Immature natural killer cell (primary cell): ENCODE results near the gene ZNF157. TPM values are rescaled to one million over a fixed set of nuclear protein-coding genes. Genes with fewer than 3 reads are reported as not detected.
A peak's percentile ranks its signal among the peaks of the same experiment; 100 is the strongest.
"Not testable (repeated sequence)": the region's sequence is repeated elsewhere in the genome, so short reads cannot be mapped to it uniquely, and the experiment has no call there.

Experiments used
- DNase-seq, 3 donors: peaks; one replicate each; pipeline ENCODE4 v3.0.0; 2022; ENCODE audit warnings: mixed read lengths in 1 of 3
- H3K27ac Mint-ChIP-seq, 6 donors: one replicate each; pipeline ENCODE4 v1.8.0; 2020; ENCODE audit warnings: mixed read lengths in 6 of 6, mild to moderate bottlenecking in 5 of 6, inconsistent platforms in 4 of 6, moderate library complexity in 3 of 6
- H3K27me3 Mint-ChIP-seq, 3 donors: one replicate each; pipeline ENCODE4 v1.8.0; 2020 to 2021; ENCODE audit warnings: low read depth in 3 of 3, mild to moderate bottlenecking in 3 of 3, mixed read lengths in 3 of 3, moderate library complexity in 3 of 3, inconsistent platforms in 1 of 3
- H3K36me3 Mint-ChIP-seq, 3 donors: one replicate each; pipeline ENCODE4 v1.8.0; 2020; ENCODE audit warnings: mixed read lengths in 3 of 3, inconsistent platforms in 2 of 3, mild to moderate bottlenecking in 2 of 3
- H3K4me1 Mint-ChIP-seq, 2 donors: one replicate each; pipeline ENCODE4 v1.8.0; 2020; ENCODE audit warnings: inconsistent platforms in 2 of 2, mild to moderate bottlenecking in 2 of 2, mixed read lengths in 2 of 2, moderate library complexity in 1 of 2
- H3K4me3 Mint-ChIP-seq, 5 donors: one replicate each; pipeline ENCODE4 v1.8.0; 2020; ENCODE audit warnings: mild to moderate bottlenecking in 5 of 5, mixed read lengths in 5 of 5, inconsistent platforms in 3 of 5, moderate library complexity in 3 of 5
- H3K9me3 Mint-ChIP-seq, 6 donors: one replicate each; pipeline ENCODE4 v1.8.0; 2020; ENCODE audit warnings: mild to moderate bottlenecking in 6 of 6, mixed read lengths in 6 of 6, inconsistent platforms in 4 of 6, moderate library complexity in 3 of 6
- polyA plus RNA-seq, 3 donors: library from polyadenylated mRNA; unstranded; fragments of 300-500 nt; fragmentation: Illumina TruSeq; gene quantifications; one replicate each; pipeline ENCODE4 v1.2.3, GENCODE V29; 2021

ZNF157 gene
- polyA plus RNA-seq, 3 donors from 2014 or later = not detected

DNA sequence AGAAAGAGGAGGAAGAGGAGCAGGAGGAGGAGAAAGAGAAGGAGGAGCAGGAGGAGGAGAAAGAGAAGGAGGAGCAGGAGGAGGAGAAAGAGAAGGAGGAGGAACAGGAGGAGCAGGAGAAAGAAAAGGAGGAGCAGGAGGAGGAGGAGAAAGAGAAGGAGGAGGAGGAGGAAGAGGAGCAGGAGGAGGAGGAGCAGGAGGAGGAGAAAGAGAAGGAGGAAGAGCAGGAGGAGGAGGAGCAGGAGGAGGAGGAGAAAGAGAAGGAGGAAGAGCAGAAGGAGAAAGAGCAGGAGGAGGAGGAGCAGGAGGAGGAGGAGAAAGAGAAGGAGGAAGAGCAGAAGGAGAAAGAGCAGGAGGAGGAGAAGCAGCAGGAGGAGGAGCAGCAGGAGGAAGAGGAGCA is 10.5 kb downstream of the ZNF157 start:
- H3K27ac Mint-ChIP-seq = peak overlapping the region in 4 of 6 donors; percentile 28 to 50 (median 40)
- H3K9me3 Mint-ChIP-seq, H3K36me3 Mint-ChIP-seq, DNase-seq: not testable (repeated sequence)
- peak overlapping the region; percentile 30 to 76 (median 57) for H3K4me3 Mint-ChIP-seq
- peaks cover 15 to 19% of the 10 kb centered on the region in 2 donors for H3K4me1 Mint-ChIP-seq
- peaks cover 0 to 10% (median 4%) of the 10 kb centered on the region in 3 donors for H3K27me3 Mint-ChIP-seq

DNA sequence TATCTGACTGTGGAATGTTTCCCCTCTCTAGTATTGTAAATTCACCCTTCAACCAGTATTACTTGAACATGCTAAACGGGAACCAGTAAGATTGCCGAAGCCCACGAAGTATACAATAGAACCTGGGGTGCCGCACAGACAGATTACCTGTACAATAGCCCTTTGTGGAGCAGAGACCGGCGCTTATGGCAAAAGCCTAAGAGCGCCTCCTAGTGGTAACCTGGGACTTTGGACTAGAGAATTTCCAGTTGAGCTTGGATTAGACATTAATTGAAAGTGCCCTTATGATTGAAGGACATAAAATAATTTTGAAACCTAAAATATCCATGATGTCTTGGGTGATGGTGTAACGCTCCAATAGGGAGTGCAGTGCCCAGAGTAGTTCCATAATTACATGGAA is 14.1 kb downstream of the ZNF157 start:
- H3K4me3 Mint-ChIP-seq = no peak overlapping the region

DNA sequence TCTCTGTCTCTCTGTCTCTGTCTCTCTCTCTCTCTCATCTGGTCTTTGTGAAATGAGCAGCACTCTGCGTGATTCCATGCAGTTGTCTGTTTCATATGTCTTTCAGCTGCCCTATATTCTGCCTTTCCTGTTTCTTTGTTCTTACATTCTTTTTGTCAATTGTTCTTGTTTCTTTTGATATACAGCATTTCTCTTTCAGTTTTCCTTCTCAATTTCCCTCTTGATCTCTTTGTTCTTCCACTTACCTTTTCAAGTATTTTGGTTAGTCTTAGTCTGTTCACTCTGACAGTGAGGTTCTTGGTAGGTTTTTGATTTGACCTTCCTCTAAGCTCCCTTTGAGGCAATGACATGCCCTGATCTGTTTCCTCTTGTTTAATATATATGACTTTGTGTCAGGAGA is 20.4 kb downstream of the ZNF157 start:
- Mint-ChIP-seq H3K27ac (peak overlapping the region in 1 of 6 donors; percentile 18), H3K9me3 (no peaks in the 10 kb centered on the region), H3K4me1 (no peaks in the 10 kb centered on the region), H3K27me3 (peaks cover 0 to 4% (median 3%) of the 10 kb centered on the region in 3 donors), H3K4me3 (no peak overlapping the region), H3K36me3 (no peaks in the 10 kb centered on the region)
- DNase-seq = no peak

More for the DNA sequence above, 14.1 kb downstream of the ZNF157 start:
- peak; percentile 60 to 72 (median 69) for DNase-seq
- Mint-ChIP-seq H3K36me3 (no peaks in the 10 kb centered on the region), H3K27me3 (peaks cover 3 to 10% (median 4%) of the 10 kb centered on the region in 3 donors), H3K4me1 (peaks cover 15 to 19% of the 10 kb centered on the region in 2 donors), H3K27ac (no peak overlapping the region), H3K9me3 (no peaks in the 10 kb centered on the region)

DNA sequence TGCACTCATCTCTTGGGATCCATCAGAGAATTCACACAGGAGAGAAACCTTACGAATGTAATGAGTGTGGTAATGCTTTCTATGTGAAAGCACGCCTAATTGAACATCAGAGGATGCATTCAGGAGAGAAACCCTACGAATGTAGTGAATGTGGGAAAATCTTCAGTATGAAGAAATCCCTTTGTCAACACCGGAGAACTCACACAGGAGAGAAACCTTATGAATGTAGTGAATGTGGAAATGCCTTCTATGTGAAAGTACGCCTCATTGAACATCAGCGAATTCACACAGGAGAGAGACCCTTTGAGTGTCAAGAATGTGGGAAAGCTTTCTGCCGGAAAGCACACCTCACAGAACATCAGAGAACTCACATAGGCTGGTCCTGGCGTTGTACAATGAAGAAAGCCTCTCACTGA is 42.8 kb downstream of the ZNF157 start:
- Mint-ChIP-seq H3K4me1 (no peaks in the 10 kb centered on the region), H3K9me3 (peaks cover 7 to 48% (median 28%) of the 10 kb centered on the region in 6 donors), H3K36me3 (peaks cover 13 to 21% (median 16%) of the 10 kb centered on the region in 3 donors), H3K4me3 (no peak overlapping the region), H3K27ac (no peak overlapping the region), H3K27me3 (peaks cover 0 to 6% (median 0%) of the 10 kb centered on the region in 3 donors)
- no peak for DNase-seq

DNA sequence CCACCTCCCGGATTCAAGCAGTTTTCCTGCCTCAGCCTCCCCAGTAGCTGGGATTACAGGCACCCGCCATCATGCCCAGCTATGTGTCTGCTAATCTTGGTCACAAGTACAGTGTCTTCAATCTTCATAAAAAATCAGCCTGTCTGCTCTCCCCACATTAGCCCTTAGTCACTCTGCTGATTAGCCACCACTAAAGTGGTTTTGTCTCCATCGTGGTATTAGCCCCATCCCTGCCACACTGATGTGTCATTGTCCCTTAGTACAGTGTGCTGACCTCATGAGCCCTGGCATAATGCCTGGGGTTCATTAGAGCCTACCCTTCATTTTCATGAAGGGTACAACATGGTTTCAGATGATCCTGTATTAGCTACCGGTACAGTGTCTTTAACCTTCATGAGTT is 49.9 kb downstream of the ZNF157 start:
- Mint-ChIP-seq H3K9me3 (peaks cover 0 to 4% (median 0%) of the 10 kb centered on the region in 6 donors), H3K4me1 (no peaks in the 10 kb centered on the region), H3K27me3 (peaks cover 0 to 6% (median 5%) of the 10 kb centered on the region in 3 donors), H3K36me3 (peaks cover 0 to 3% (median 2%) of the 10 kb centered on the region in 3 donors), H3K27ac (no peak overlapping the region), H3K4me3 (no peak overlapping the region)
- DNase-seq = no peak

DNA sequence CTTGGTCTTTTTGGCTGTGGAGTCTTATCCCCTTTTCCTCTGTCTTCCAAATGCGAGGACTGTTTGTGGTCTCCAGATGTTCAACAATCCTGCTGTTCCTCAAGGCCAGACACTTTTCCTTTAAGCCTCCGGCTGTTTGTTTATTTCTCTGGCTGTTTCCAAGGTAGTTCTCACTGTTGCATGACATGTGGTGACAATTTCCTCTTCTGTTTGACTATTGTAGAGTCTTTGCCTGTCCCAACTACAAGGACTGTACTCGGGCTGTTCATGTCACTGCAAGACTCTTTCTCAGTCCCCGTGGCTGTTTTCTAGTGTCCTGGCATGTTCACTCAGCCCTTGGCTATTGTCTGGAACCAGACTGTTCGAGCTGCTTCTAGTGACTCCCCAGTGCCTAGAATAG is 50.6 kb downstream of the ZNF157 start:
- no peak overlapping the region for H3K27ac Mint-ChIP-seq
- no peaks in the 10 kb centered on the region for H3K4me1 Mint-ChIP-seq
- no peak overlapping the region for H3K4me3 Mint-ChIP-seq
- H3K27me3 Mint-ChIP-seq = peaks cover 0 to 6% (median 5%) of the 10 kb centered on the region in 3 donors
- DNase-seq = no peak
- H3K36me3 Mint-ChIP-seq = peaks cover 0 to 3% (median 0%) of the 10 kb centered on the region in 3 donors
- no peaks in the 10 kb centered on the region for H3K9me3 Mint-ChIP-seq

DNA sequence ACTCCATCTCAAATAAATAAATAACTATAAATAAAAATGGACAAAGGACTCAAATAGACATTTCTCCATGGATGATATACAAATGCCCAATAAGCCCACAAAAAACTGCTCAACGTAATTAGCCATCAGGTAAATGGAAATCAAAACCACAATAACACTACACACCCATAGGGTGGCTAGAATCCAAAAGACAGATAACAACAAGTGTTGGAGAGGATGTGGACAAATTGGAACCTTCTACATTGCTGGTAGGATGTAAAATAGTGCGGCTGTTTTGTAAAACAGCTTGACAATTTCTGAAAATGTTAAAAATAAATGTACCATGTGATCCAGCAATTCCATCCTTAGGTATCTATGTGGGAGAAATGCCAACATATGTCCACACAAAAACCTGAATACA is 52.1 kb downstream of the ZNF157 start:
- Mint-ChIP-seq H3K4me3 (no peak overlapping the region), H3K9me3 (no peaks in the 10 kb centered on the region), H3K4me1 (no peaks in the 10 kb centered on the region), H3K36me3 (no peaks in the 10 kb centered on the region), H3K27ac (no peak overlapping the region), H3K27me3 (peaks cover 0 to 6% (median 5%) of the 10 kb centered on the region in 3 donors)
- no peak for DNase-seq

DNA sequence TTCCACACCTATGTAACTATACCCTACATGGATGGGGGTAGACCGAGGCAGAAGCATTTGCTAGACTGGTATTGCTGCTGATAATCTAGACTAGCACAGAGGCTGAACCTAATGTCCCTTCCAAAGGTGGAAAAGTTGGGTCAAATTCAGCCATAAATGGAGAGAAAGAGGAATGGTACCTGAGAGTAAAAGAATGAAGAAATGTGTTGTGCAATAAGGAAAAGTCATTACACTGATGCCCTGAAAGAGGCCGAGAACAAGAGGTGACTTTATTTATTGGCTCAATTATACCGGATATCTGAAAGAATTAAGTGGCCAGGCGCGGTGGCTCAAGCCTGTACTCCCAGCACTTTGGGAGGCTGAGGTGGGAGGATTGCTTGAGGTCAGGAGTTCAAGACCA is 60.5 kb downstream of the ZNF157 start:
- Mint-ChIP-seq H3K36me3 (no peaks in the 10 kb centered on the region), H3K9me3 (no peaks in the 10 kb centered on the region), H3K27me3 (peaks cover 0 to 10% (median 0%) of the 10 kb centered on the region in 3 donors), H3K4me3 (no peak overlapping the region), H3K4me1 (no peaks in the 10 kb centered on the region), H3K27ac (no peak overlapping the region)
- DNase-seq = no peak

DNA sequence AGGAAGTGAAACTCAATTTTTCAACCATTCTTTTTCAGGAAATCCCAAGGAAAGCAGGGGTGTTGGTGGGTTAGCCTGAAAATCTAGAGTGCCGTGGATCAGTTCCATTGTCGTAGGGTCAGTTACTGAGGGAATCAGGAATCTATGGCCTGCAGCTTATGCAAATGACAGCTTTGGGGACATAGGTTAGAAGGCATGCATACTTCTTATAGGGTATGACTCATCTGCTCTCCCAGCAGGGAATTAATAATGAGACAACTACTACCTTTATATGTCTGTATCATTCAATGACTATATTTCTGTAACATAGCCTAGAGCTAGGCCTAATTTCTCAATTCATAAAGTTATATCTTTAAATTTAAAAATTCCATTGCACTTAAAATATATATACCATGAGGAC is 76.1 kb downstream of the ZNF157 start:
- H3K27ac Mint-ChIP-seq = no peak overlapping the region
- H3K4me3 Mint-ChIP-seq = no peak overlapping the region
- H3K9me3 Mint-ChIP-seq = peaks cover 2 to 23% (median 15%) of the 10 kb centered on the region in 6 donors
- H3K4me1 Mint-ChIP-seq = no peaks in the 10 kb centered on the region
- no peak for DNase-seq
- peaks cover 0 to 2% (median 0%) of the 10 kb centered on the region in 3 donors for H3K27me3 Mint-ChIP-seq
- H3K36me3 Mint-ChIP-seq = peaks cover 30 to 46% (median 36%) of the 10 kb centered on the region in 3 donors

DNA sequence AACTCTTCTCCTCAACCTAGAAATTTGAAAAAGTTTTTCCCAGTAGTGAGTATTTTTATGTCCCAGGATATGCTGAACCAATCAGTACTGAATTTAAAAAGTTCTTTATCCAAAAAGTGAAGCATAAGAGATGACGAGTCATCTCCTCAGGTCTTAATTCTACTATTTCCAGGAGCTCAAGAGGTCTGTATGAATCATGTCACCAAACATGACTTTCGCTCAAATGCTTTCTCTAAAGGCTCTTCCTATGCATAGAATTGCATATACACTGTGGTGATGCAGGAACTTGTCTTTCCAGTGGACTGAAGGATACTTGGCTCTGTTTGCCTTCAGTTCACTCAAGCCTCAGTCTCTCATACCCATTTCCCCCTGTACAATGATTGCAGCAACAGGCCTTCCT is 76.6 kb downstream of the ZNF157 start:
- Mint-ChIP-seq H3K36me3 (peaks cover 30 to 50% (median 38%) of the 10 kb centered on the region in 3 donors), H3K4me1 (no peaks in the 10 kb centered on the region), H3K27me3 (peaks cover 0 to 2% (median 0%) of the 10 kb centered on the region in 3 donors), H3K4me3 (no peak overlapping the region), H3K27ac (no peak overlapping the region), H3K9me3 (peaks cover 2 to 23% (median 15%) of the 10 kb centered on the region in 6 donors)
- no peak for DNase-seq

DNA sequence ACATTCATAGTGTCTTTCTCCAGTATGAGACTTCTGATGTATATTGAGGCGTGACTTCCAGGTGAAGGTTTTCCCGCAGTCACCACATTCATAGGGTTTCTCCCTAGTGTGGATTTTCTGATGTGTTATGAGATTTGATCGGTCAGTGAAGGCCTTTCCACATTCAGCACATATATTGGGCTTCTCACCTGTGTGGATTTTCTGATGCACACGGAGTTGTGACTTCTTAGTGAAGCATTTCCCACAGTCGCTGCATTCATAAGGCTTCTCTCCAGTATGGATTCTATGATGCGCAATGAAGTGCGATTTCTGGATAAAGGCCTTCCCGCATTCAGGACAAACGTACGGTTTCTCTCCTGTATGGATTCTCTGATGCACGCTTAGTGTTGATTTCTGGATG is 77.2 kb downstream of the ZNF157 start:
- peaks cover 30 to 54% (median 45%) of the 10 kb centered on the region in 3 donors for H3K36me3 Mint-ChIP-seq

DNA sequence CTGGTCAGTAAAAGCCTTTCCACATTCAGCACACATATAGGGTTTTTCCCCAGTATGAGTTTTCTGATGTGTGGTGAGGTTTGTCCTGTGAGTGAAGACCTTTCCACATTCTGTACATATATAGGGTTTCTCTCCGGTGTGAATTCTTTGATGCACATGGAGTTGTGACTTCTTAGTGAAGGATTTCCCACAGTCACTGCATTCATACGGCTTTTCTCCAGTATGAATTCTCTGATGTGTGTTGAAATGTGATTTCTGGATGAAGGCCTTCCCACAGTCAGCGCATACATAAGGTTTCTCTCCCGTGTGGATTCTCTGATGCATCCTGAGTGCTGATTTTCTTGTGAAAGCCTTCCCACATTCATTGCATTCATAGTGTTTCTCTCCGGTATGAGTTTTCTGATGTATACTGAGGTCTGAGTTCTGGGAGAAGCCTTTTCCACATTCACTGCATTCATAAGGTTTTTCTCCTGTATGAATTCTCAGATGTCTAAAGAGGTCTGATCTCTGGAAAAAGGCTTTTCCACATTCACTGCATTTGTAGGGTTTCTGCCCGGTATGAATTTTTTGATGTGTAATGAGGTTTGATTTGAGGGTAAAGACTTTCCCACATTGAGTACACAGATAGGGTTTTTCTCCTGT is 77.9 kb downstream of the ZNF157 start:
- H3K9me3 Mint-ChIP-seq = peaks cover 2 to 23% (median 15%) of the 10 kb centered on the region in 6 donors
- DNase-seq = no peak
- no peak overlapping the region for H3K4me3 Mint-ChIP-seq
- no peak overlapping the region for H3K27ac Mint-ChIP-seq
- no peaks in the 10 kb centered on the region for H3K4me1 Mint-ChIP-seq
- peaks cover 30 to 58% (median 51%) of the 10 kb centered on the region in 3 donors for H3K36me3 Mint-ChIP-seq
- peaks cover 0 to 2% (median 0%) of the 10 kb centered on the region in 3 donors for H3K27me3 Mint-ChIP-seq

More for the DNA sequence above, 77.2 kb downstream of the ZNF157 start:
- no peak for DNase-seq
- H3K4me1 Mint-ChIP-seq = no peaks in the 10 kb centered on the region
- peaks cover 0 to 2% (median 0%) of the 10 kb centered on the region in 3 donors for H3K27me3 Mint-ChIP-seq
- no peak overlapping the region for H3K4me3 Mint-ChIP-seq
- H3K27ac Mint-ChIP-seq = no peak overlapping the region
- peaks cover 2 to 23% (median 15%) of the 10 kb centered on the region in 6 donors for H3K9me3 Mint-ChIP-seq

DNA sequence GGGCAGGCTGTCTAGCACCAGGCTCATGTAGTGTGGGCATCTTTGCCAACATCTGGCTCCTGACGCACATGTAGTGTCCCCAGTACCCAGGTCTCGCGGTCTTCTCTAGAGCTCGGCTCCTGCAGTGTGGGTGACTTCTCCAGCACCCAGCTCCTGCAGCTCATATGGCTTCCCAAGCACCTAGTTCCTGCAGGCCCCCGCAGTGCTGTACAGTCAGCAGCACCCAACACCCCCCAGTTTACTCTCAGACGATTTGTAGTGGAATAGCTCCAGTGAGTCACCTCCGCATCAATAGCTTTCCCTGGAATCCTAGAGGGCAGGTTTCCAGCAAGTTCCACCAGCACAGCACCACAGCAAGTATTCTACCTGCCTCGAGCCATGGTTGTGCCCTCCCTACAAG is 81.7 kb downstream of the ZNF157 start:
- Mint-ChIP-seq H3K27me3 (peaks cover 0 to 2% (median 1%) of the 10 kb centered on the region in 3 donors), H3K4me1 (peaks cover 0 to 2% of the 10 kb centered on the region in 2 donors), H3K9me3 (peaks cover 2 to 22% (median 15%) of the 10 kb centered on the region in 6 donors), H3K36me3 (peaks cover 36 to 66% (median 59%) of the 10 kb centered on the region in 3 donors), H3K27ac (no peak overlapping the region), H3K4me3 (no peak overlapping the region)
- DNase-seq = no peak

DNA sequence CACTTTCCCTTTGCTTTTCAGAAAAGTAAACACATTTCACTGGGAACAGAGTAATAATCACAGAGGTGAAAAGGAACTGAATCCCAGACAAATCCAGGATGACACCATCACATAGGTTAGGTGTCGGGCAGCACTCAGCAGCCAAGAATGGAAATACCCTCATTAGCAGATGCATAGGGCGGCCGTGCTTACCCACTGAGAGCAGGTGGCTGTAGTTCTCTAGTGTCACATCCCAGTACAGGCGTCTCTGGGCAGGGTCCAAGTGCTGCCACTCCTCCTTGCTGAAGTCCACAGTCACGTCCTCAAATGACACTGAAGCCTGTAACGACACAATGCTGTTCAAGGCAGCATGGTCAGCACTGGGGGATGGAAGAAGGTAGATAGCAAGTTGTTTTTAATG is 85.7 kb downstream of the ZNF157 start:
- no peak for DNase-seq
- H3K36me3 Mint-ChIP-seq = peaks cover 9 to 43% (median 33%) of the 10 kb centered on the region in 3 donors
- peaks cover 3 to 7% (median 5%) of the 10 kb centered on the region in 3 donors for H3K27me3 Mint-ChIP-seq
- H3K4me3 Mint-ChIP-seq = no peak overlapping the region
- H3K9me3 Mint-ChIP-seq = no peaks in the 10 kb centered on the region
- H3K4me1 Mint-ChIP-seq = peaks cover 12 to 20% of the 10 kb centered on the region in 2 donors
- H3K27ac Mint-ChIP-seq = peak overlapping the region in 1 of 6 donors; percentile 64
